ENCODE data around the gene OSTM1.

OSTM1 gene, protein sequence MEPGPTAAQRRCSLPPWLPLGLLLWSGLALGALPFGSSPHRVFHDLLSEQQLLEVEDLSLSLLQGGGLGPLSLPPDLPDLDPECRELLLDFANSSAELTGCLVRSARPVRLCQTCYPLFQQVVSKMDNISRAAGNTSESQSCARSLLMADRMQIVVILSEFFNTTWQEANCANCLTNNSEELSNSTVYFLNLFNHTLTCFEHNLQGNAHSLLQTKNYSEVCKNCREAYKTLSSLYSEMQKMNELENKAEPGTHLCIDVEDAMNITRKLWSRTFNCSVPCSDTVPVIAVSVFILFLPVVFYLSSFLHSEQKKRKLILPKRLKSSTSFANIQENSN

DNA sequence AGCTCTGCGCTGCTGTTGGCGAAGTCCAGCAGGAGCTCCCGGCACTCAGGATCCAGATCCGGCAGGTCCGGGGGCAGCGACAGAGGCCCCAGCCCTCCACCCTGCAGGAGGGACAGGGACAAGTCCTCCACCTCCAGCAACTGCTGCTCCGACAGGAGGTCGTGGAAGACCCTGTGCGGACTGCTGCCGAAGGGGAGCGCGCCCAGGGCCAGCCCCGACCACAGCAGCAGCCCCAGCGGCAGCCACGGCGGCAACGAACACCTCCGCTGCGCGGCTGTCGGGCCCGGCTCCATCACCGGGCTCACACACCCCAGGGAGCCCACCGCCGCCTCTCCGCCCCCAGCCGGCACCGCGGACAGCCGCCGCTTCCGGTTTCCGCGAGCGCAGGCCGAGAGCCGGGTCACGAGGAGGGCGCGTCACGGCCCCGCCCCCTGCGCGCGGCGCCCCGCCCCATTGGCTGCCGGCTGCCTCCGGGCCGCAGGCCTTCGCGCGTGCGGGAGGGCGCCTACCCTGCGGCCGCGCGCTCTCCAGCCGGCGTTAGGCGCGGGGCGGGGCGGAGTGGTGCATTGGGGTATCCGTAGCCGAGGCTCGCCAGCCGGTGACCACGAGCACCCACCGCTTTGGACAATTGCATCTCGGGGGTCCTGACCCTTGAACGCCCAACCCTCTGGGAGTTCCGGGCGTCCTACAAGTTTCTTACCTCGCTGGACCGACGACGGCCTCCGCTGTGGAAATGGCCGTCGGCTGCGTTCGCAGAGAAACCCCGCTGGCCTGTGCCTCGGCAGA is at the start of gene OSTM1:
TSS of gene OSTM1 (minus strand) at position 383 of the 786 bp plus-strand sequence. CDS start at position 293, 90 bp downstream.
- peak; percentile 86 for DNase-seq

DNA sequence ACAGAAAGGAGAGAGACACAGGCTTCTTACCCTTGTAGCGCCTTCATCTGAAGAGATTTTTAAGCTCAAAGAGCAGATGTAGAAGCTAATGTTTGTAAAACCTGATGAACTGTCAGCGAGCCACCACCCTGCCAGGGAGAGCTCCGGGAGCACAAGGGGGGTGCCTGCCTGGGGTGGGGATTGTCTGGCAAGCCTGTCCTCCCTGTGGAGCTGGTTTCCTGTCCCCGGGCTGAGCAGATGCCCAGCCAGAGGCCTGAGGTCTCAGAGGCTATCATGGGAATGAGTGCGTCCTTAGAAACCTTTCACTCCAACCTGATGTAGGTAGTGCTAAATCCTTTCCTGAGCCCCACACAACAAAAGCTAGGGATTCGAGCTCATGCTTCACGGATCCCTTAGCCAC is 49.4 kb upstream of the OSTM1 start:
- no peak for DNase-seq

DNA sequence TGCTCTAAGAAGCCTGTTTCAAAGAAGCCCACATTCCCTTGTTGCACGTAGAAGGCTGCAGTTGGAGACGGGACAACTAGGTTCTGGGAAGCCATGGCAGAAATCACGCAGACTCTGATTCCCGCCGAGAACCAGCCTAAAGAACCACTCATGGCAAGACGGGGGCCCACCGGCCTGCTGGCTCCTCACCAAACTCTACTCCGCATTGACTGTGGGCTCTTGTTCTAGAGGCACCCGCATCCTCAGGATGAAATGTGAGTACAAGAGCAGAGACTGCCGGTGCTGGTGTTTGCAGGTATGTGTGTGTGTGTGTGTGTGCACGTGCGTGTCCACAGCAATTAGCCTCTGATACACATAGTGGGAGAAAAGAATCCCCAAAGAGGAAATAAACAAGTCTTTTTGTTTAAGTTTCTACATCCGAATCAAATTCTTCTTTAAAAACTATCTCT is 49.0 kb upstream of the OSTM1 start:
- no peak for DNase-seq

DNA sequence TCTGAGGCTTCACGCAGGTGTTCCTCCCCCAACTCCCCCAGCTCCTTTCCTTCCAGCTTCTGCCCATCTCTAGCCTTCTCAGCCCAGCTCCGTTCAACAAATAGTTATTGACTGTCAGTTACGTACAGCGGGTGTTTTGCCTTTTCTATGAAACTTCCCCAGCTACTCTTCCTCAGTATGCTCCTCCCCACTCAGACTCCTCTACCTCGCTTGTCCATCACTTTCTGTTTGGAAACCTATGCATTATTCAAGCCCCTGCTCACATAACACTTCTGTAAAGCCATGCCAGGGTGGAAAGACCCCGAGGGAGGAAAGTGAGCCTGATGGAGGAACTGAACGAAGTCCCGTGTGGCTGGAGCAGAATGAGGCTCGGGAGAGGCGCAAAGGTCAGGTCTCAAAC is 47.1 kb upstream of the OSTM1 start:
- DNase-seq, result no peak

DNA sequence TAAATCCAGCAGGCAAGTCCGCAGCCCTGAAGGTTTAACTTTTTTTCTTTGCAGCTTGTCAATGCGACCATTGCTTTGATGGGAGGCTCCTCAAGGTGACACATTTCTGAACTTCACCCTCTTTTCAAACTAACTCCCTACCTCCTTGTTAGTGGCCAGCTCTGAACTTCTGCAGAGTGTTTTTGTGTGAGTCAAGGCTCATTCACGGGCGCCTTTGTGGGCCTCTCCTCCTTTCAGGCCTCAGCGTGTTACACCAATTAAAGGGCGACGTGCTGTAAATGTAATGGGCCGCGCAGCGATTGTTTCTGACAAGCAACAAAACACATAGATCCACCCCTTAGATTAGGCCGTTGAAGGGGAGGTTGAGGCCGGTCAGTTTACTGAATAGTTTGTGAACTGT is 45.8 kb upstream of the OSTM1 start:
- DNase-seq, result no peak

DNA sequence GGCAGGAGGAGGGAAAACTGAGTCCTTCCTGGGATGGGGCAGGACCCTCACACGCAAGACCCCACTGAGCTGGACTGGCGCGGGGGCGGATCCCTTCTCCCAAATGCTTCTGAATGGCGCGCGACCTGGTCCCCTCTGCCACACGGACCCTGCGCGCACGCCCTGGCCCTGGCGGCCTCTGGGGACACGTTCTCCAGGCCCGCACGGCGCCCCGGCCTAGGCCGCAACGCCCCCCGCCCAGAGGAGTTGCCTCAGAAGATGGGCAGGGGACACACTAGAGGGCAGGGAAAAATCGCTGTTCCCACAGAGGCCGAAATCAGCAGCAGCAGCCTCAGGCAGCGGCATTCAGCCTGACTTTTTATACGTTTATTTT is 45.2 kb upstream of the OSTM1 start:
- DNase-seq, result no peak

DNA sequence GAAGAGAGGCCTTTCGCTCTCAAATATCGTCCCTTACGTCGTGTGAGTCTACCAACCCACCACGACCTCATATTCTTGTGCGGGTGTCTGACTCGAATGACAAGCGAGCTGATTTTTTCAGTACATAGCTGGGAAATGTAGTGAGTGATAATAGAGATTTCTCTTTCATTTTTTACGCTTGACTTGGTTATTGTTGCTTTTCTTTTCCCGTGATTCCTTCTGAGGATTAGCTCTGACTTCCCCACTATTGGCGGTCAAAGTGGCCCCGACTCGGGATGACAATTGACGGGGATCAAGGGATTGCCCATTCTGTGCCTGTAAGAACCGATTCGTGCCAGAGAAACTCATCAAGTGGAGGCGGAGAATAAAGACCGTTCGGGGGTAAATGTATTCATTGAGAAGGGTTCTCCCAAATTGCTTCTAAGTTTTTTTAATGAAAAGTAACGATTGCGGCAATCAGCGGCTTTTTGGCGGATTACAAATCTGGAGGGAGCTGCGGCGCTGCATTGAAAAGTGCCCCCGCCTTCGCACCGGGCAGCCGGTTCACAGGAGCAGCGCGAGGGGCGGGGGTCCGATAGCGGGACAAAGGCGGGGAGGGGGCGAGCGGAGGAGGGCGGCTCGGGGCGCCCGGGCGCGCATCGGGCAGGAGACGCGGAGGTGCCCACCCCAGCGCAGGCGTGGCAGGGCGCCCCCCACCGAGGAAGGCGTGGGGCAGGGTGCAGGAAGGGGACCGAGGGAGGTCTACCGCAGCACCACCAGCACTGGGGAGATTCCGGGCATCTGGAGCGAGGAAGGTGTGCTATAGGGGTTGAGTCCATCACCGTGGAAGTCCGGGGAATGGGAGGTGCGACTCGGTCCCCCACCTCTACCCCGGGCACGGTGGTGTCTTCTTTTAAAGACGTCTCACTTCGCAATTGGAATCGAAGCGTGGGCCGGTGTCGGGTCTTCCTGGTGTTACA is 44.5 kb upstream of the OSTM1 start:
- no peak for DNase-seq

DNA sequence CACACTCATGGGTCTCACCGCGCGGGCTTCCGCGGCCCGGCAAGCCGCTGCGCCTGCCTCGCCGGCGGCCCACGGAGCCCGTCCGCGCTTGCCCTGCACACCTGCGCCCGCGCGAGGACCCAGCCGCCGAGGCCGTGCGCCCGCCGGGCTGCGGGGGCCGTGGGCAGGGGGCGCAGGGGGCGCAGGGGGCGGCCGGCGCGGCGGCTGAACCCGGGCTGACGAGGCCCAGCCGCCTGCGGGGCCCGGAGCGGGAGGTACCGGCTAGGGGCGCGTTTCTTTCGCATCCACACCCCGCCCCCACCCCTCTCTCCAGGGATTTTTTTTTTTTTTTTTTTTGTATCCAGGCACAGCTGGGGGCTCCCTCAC is 43.8 kb upstream of the OSTM1 start:
- peak; percentile 29 for DNase-seq

DNA sequence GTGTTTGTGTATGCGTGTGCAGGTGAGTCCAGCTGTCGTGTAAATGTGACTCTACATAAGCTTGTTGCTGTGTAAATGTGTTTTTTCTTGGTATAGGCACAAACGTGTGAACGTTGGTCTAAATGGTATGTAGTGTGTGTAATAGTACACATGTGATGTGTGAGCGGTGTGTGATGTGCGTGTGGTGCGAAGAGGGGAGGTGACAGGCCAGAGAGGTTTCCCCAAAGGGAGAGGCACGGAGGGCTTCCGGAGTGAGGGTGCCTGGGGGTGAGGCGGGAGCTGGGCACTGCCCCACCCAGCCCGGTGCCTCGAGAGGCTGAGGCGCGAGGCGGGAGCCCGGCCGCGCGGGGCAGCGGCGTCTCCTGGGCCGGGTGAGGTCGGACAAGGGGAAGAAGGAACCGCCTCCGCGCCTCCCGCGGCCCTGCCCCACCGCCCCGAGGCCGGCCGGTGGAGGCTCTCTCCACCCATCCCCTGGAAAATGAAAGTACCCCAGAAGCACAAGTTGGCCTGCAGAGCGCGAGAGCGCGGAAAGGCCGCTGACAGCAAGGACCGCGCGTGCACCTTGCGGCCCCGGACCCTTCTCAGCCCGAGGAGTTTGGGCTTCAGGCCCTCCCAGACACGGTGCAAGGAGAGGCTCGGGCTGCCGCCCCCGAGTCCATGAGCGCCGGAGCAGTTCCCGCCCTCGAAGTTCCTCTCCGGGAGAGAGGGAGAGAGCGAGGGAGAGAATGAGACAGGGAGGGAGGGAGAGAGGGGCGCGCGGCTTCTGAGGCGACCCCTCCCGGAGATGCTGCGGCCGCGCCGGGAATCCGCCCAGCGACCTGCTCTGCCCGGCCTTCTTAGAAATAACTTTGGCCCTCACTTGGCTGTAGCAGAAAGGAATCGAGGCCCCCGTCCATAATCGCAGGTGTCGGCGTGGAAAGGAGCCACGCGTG is 43.2 kb upstream of the OSTM1 start:
- DNase-seq, result peak; percentile 29

DNA sequence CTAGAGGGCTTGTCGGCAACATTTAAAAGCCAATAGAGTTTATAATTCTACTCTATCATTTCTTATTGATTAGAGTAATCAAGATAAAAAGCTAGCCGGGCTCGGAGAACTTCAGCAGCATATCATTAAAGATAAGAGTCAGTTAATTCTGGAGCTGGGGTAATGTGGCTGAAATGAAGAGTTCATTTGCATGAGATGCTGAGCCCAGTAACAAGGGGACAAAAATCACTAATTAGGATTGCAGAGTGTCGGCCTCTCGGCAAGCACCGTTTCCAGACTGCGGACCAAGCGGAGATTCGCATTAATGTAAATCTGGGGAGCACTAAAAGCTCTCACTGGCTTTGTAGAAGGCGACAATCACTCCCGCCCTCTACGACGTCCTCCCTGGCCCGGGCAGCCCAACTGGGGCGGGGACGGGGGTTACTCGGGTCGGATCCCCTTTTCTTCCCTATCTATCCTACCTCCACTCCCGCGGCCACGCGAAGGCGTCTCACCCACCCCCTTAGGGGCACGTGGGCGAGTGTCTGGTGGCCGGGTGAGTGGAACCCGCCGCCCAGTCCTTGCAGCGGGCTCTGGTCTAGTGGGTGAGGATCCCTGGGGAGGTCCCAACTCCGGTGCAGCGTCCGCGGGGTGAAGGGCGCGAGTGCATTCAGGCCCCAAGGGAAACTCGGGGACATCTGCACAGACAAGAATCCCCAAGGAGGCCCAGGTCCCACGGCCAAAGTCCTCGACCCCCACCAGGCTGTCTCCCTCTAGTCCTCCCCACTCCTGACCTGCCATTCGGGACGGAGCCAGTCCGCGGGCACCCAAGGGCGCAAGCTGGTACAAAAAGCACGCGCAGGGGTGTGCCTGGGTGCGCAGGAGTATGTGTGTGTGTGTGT is 42.2 kb upstream of the OSTM1 start:
- DNase-seq, result no peak

DNA sequence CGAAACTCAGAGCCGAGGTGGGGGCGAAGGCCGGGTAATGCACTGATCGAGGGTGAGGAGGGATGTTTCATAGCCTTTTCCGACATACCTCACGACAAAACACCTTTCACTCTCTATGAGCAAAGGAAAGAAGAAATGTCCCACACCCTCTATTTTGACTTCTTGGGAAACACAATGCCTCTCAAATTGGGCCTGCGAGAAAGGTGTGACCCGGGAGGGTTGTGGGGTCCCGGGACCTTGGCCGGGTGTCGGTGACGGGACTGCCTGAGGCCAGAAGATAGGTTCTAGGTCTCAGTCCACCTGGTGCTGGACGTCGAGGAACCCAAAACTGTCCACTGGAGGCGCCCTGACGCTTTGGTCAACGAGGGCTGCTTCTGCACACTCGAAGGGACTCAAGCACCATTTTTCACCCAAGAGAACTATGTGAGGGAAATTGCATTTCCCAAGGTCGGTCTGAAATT is 41.1 kb upstream of the OSTM1 start:
- no peak for DNase-seq

DNA sequence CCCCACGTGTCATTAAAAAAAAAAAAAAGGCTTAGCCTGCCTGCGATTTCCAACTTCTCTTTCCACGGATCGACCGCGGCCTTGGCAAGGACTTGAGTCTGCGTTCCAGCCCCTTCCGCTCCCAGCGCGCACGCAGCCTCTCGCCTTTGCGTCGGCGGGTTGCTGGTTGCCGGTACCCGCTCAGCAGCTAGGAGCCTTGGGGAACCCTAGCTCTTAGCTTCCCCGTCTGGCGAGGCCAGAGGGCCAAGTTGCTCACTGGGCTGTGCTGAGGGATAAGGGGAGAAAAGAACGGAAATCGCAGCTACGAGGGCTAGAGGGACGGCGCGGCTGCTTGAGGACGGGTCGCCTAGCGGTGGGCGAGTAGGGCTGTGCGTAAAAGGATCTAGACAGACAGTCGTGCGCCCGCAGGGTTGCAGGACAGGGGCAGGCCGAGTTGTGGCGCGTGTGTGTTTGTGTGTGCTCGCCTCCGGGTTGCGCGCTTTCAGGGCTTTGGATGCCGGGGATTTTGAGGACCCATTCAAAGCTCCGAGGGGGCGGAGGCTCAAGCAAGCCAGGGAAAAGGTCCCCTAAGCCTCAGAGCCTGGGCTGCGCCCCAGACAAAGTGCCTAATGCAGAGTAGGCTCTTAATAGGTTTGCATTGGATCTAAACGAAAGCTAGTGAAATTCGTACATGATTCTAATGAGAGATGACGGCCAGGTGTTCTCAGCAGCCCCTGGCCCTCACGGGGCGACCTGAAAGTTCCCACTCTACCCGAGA is 40.5 kb upstream of the OSTM1 start:
- no peak for DNase-seq

DNA sequence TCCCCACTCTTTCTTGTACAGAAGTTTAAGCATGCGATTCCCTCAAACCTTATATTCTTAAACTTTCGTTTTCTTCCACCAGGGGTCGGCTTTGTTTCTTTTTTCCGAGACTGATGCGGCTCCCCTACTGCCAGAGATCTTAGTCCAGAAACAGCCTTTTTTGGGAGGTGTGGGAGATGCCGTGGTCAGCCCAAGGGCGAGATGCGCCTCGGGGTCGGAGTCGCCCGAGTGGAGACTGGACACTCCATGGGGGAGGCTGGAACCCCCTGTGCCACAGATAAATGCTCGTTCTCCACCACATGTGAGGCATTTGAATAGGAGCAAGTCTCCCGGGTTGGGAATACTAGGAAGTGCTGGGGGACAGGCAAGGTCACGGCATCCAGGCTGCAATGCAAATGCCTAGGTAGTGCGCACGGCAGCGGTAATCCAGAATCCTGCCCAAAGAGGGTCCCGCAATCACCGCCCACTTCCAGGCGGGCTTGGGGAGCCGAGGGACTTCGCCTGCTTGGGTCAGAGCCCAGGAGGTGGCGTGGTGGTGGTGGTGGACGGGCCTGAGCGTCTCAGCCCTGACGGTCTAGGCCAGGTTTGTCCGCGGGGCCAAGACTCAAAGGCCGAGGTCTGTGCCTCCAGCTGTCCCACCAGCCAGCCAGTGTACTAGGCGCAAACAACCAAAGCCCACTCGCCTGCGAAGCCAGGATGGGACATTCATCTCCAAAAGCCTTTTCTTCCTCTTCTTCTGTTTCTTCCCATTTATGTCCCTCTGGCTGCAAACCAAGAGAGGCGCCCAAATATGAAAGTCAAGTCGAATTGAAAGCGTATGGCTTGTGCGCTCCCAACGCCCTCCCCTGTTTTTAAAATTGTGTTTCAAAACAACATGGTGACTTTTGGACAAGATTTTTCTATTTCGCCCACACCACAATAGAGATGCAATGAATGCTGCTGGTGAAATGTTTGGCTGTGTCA is 39.3 kb upstream of the OSTM1 start:
- peak; percentile 8 for DNase-seq

DNA sequence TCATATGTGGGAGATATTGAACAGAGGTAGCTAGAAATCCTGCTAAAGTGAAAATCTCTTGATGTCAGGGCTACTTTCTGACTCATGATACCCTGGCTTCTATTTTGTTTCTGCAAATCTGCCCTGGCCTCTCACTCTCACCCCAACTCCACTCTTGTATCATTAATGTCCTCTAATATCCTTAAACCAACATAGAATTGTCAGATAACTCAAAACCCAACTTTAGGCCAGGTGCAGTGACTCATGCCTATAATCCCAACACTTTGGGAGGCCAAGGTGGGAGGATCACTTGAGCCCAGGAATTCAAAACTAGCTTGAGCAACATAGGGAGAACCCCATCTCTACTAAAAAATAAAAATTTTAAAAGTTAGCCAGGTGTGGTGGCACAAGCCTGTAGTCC is 33.8 kb upstream of the OSTM1 start:
- no peak for DNase-seq

DNA sequence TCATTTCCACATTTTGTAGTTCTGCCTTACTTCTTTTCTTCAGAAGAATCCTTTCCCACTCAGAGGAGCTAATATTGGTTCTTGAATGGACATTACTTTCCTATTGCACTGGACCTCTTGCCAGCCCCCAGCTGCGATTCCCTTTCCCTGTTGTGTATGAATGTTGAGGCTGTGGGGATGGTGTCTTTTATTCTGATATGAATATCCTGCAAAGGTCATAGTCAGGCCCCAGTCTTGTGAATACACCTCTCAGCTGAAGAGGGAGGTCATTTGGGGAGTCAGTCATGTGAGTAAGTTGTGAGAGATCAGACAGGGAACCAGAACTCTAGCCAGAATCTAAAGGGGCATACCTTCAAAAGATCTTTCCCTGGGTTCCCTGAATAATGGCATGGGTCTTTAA is 32.6 kb upstream of the OSTM1 start:
- no peak for DNase-seq

DNA sequence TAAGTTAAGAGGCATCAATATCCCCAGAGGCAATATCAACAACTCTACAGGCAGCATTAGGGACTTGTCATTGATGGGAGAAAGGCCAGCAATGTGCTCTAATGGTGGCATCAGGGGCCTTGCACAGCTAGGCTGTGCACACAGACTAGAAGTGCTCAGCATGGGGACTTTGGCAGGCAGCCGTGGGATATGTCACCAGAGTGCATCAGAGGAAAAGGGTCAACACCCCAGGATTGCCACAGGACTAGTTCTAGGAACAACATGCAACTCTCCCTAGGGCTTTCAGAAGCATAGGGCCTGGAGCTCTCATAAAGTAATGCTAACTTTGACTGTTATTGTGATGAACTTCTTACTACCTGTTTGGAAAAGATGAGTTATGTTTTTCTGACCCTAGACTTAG is 32.2 kb upstream of the OSTM1 start:
- DNase-seq, result no peak

DNA sequence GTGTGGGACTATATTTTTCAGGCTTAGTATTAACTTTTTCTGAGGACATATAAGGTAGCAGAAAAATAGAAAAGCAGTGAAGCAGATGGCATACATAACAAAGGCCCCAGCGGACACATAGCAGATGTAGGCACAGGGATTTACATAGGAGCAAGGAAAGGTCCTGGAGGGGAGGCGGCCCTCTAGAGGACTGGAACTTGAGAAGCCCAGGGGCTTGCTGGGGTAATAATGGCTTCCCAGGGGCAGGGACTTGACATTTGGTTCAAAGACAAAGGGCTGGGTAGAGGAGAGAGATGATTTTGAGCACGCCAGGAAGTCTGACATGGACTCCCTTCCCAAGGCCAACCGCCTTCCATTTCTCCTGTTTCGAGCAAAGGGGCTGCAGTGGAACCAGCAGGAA is 31.7 kb upstream of the OSTM1 start:
- peak; percentile 59 for DNase-seq

DNA sequence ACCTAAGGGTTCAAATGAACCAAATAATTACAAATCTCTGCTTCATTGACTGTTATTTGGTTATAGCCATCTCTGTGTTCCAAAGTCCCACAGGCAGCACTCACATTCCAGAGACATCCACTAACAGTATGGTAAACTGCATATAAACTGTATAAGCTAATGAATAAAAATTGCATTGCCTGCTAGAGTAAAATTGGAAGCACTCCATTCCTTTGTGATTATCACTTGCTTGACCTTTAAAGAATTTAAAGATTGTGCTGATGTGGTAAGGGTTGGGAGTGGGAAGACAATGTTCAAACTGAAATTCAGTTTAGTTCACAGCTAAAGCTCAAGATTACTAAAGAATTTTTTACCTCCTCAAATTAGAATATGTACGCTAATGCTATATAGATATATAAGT is 31.0 kb upstream of the OSTM1 start:
- DNase-seq, result no peak

DNA sequence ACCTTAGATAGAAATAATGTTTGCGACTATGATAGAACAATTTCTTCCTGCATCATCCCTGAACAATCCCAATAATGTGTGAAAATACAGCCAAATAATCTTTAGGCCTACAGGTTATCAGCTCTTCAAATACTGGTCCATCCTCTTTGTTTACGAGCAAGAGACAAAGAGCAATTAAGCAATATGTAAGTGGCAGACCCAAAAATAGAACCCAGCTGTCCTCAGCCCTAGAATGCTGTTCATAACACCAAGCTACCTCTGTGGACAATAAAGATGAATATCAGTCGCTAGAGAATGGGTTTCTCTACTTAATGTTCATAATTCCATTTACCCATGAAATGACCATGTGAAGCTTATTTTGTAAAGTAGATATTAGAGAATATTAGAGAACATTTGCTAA is 28.4 kb upstream of the OSTM1 start:
- no peak for DNase-seq

All from NCI-H2171 (cell line).